HG02763 (cell line): ENCODE results near the gene RETREG1.
"Not testable (repeated sequence)": the region's sequence is repeated elsewhere in the genome, so short reads cannot be mapped to it uniquely, and the experiment has no call there.

Source experiments
- ATAC-seq: cut with Tn5 transposase; IDR thresholded peaks from one replicate; pipeline ENCODE4 v1.9.1; 2021; ENCODE audit warnings: mild to moderate bottlenecking, moderate library complexity; ENCODE audit not compliant: unreplicated experiment

Gene RETREG1

DNA sequence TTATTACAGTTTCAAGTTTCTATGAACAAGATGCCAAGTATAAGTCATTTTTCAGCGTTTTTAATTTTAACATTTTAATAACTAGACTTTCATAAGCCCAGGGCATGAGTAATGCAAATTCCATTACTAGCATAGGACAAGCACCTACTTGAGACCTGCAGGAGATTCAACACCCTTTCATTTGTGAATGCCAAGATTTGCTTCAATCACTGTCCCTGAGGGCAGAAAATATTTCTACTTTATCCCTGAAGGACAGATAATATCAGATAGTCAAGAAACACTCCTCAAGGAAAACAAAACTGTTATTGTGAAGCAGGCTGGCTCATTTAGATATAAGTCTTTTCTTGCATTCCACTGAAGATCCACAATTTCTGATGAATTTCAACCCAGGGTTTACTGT lies 123.5 kb downstream of the RETREG1 start:
- ATAC-seq, result no peak

DNA sequence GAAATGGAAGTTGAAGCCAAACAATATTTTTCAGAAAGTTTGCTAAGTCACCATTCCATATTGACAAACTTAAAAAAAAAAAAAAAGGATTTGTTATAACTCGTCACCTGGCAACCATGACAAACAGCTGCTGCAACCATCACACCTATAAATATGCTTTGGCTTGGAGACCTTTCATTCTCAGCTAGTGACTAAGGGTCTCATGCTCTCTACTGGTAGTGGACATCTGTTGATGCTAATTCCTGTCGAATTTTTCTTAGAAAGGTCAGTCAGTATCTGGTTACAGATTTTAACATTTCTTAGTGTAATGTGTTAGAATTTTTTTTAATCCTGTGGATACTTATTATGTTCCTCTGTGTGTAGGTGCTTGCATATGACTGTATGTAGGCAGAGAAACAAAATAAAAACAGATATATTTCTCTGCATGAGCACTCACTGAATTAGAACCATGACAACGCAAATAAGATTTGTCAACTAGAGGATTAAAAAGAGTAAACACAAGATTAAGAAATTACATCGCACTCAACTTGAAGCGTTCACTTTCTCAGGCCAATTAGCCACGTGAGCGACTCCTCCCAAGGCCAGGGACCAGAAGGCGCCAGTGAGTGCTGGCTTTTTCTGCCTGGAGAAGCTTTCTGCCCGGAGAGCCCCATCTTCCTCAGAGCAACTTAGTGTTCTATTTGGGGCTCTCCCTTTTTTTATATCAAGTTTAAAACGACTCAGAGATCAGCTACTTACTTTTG lies 124.2 kb downstream of the RETREG1 start:
- ATAC-seq, result no peak

DNA sequence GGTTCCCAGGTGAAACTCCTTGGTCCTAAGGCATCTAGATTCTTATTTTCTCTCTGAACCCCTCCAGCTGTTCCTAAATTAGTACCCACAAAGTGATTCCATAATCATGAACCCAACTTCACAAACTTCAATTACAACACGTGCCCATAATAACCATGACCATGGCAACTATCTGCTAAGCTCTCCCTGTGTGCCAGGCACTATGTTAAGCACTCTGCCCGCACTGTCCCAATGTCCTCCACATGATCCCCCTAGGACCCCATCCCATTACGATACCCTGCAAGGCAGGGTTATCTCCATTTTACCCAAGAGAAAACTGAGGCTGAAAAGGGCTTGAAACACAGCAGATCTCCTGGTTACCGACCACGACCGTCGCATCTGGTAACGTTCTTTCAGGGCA lies 125.9 kb downstream of the RETREG1 start:
- ATAC-seq, result no peak

GRCh38 chr5:16489322-16489791 lies 127.4 kb downstream of the RETREG1 start:
- no peak for ATAC-seq

DNA sequence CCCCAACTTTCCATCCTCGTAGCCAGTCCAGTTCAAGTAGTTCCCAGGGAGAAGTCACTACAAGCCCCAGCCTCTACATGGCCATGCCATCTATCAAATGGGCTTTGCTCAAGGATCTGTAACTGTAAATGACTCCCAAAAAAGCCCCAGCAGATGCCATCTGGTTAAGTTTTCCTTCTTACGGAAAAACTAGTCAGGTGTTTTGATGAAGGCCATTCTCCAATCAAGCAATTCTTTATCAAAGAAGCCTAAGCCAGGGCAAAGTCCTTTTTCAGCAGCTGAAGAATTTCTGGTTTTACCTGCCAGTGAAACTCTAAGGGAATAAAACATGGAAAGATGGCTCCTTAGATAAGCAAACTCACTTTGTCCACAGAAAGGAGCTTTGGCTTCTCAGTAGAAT lies 129.3 kb downstream of the RETREG1 start:
- ATAC-seq, result no peak

GRCh38 chr5:16486711-16487111 lies 130.1 kb downstream of the RETREG1 start:
- ATAC-seq, result no peak

DNA sequence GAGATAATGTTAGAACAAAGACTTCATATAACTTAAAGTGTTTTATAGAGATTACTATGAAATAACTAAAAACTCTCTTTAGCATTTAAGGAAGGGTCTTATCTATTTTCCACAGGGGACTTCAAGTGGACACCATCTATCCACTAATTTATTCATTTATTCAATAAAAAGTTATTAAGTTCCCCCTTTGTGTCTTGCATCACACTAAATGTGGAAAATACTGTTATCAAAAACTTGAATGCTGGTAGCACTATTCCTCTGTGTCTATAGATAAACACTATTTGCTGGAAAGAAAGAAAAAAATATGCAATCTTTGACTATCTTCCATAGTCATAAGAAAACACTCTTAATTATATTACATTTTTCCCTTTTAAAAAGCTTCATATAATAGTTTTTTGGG lies 131.1 kb downstream of the RETREG1 start:
- ATAC-seq, result no peak

DNA sequence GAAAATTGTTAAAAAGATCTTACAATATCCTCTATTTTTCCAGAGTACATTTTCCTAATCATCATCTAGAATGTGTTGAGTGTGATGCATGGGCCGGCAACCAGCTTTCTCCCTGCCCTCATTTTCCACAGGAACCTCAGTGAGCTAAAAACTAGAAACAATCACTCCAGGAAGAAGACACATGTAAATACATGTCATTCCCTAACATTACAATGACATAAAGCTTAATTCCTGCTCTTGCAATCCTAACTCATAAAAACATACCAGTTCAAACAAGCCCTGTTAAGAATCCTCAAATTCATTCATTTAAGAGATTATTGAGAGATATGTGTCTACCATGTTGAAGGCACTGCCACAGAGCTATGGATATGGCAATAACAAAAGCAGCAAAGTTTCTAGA lies 132.7 kb downstream of the RETREG1 start:
- ATAC-seq, result no peak

GRCh38 chr5:16483361-16483760 lies 133.4 kb downstream of the RETREG1 start:
- ATAC-seq, result no peak

DNA sequence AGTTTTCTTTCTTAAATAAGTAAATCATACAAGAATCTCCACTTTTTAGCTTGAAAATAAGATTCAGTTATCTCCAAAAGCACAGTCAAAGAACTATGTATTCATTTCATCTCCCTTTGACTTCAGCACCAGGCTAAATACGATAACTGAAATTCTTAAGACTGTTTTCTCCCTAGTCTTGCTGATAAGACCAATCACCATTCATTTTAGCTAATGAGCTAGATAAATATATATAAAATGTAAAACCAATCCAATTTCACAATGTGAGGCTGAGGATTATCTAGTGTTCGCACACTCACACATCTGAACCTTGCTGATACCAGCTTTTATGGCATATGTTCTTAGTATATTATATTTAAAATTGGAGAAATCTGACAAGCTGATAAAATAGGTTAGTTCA lies 133.9 kb downstream of the RETREG1 start:
- ATAC-seq, result no peak

GRCh38 chr5:16480821-16481538 lies 135.8 kb downstream of the RETREG1 start:
- ATAC-seq, result no peak

DNA sequence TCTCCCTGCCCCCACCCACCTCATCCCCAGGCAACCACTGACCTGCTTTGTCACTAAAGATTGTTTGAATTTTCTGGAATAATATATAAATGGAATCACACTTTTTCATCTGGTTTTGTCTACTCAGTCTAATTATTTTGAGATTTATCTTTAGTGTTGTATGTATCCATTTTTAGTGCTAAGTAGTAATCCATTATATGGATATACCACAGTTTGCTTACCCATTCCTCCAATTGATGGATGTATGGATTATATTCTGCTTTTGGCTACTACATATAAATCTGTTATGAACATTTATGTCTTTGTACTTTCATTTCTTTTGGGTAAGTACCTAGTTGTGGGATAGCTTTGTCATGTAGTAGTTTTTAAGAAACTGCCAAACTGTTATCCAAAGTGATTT lies 136.7 kb downstream of the RETREG1 start:
- ATAC-seq, result no peak

- ATAC-seq, result no peak
These were observed 139.3 kb downstream of the RETREG1 start for GRCh38 chr5:16477541-16477940.

GRCh38 chr5:16476417-16476816 lies 140.4 kb downstream of the RETREG1 start:
- not testable (repeated sequence) for ATAC-seq

- ATAC-seq, result no peak
These were observed 145.4 kb downstream of the RETREG1 start for GRCh38 chr5:16471387-16471786.

DNA sequence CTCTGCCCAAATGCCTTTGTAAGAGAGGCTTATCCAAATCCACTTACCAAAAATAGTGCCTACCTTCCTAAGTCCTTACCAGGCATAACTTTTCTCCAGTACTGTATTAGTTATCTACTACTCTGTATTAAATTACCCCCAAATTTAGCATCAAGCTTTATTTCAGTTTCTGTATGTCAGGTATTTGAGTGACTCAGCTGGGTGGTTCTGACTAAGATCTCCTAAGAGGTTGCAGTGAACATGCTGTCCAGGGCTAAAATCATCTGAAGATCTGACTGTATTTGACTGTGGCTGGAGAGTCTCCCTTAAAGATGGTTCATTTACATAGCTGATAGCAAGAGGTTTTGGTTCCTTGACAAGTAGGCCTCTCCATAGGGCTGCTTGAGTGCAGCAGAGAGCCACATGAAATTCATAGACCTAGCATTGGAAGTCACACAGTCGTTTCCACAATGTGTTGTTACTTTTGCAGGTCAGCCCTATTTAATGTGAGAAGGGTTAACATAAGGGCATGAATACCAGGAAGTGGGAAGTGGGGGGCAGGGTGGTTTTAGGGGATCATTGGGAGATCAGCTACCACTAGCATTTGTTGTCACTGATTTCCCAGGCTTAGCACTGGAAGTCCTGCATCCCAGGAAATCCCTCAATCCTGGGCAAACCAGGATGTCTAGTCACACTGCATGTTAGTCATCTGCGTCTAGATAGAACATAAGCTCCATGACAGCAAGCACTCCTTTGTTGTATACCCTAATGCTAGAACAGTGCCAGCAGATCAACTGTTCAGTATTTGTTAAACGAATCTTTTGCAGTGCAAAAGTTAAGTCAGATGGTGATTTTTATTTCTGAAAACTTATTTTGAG lies 149.2 kb downstream of the RETREG1 start:
- peak; percentile 67 for ATAC-seq

DNA sequence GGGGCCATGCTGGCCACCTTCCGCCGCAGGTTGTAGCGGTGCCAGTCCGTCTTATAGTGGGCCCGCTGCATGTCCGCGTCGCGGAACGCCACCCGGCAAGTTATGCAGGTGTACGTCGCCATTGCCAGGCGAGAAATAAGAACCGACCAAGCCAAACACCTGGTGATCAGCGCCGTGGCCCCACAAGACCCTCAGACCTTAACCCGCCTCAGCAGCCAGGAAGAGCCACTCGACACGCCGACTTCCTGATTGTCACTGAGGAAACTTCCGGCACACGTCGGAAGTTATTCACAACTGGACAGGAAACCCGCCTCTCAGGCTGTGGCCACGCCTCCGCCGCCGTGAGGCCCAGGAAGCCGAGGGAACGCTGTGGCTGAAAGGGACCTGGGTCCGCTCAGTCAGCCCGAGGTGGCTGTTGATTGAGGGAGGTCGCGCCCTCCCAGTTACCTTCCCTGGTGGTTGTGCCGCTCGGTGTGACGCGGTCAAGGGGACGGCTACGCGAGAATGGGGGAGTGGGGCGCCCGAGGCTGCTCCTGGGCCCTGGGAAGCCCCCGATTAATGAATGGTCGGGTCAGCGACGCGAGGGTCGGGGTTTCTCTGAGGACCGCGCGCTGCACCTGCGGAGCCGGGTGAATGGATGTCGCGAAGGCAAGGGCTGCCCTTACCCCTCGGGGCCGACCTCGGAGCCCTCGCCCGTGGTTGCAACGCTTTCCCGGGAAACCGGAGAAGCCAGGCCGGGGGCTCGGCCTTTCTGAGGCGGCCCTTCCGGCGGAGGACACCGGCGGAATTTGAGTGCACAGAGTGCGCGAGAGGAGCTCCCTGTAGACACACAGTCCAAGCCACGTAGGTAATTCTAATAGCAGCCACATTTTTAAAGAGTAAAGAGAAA lies 151.0 kb downstream of the RETREG1 start, which contains the start of gene ZNF622:
Gene ZNF622 (minus strand): TSS at position 257 of the 889 bp plus-strand sequence. CDS start 135 bp downstream, at position 122.
- peak; percentile 90 for ATAC-seq

GRCh38 chr5:16464664-16465543 lies 151.9 kb downstream of the RETREG1 start:
- ATAC-seq, result no peak

- ATAC-seq, result no peak
These were observed 152.6 kb downstream of the RETREG1 start for GRCh38 chr5:16464231-16464630.
